SW 1271 (cell line): ENCODE data around the gene MMADHC.
"Not testable (repeated sequence)": the region's sequence is repeated elsewhere in the genome, so short reads cannot be mapped to it uniquely, and the experiment has no call there.

Experiments
- DNase-seq, 2 experiments: peaks; one replicate each; lab custom pipeline; 2025; lab: John Stamatoyannopoulos, UW

The MMADHC gene

GRCh38 chr2:149595056-149595963 lies 7.7 kb upstream of the MMADHC start:
- DNase-seq, result peak in 1 of 2 experiments; percentile 19

DNA sequence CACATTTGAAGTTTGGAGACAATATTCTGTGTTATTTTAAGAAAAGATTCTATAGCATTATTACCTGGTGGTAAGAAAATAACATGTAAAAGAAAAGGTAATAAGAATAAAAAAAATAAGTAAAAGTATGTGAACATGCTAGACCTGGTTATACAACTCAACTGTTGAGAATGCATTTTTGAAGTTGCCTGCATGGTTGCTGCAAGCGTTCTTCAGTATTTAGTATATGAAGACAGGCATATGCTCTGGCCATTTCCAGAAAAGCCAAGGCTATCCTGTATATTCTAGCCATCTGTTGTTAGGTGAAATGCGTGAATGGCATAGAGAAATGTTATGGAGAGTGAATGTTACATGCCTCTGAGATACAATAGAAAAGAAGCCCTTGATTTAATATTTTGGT lies 6.8 kb upstream of the MMADHC start:
- DNase-seq, result no peak

GRCh38 chr2:149587950-149588487 lies 444 bp upstream of the MMADHC start:
- no peak for DNase-seq

DNA sequence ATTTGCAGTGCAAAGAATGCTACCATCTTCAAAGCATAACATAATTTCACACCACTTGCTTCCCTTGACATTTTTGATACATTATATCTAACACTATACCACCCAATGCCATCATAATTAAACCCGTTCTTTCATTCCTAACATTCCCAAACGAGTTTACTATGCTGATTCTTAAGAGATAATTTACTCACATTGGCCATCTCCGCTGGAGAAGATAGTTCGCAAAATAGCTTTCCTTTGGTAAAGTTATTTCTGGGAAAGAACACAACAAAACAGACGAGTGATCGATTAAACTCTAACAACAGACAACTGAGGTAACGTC lies 716 bp downstream of the MMADHC start:
- no peak for DNase-seq

- no peak for DNase-seq
These were observed 1.5 kb downstream of the MMADHC start for GRCh38 chr2:149586063-149586462.

- no peak for DNase-seq
These were observed 2.2 kb downstream of the MMADHC start for GRCh38 chr2:149585166-149585885.

- DNase-seq, result no peak
These were observed 7.3 kb downstream of the MMADHC start for GRCh38 chr2:149579972-149580882.

DNA sequence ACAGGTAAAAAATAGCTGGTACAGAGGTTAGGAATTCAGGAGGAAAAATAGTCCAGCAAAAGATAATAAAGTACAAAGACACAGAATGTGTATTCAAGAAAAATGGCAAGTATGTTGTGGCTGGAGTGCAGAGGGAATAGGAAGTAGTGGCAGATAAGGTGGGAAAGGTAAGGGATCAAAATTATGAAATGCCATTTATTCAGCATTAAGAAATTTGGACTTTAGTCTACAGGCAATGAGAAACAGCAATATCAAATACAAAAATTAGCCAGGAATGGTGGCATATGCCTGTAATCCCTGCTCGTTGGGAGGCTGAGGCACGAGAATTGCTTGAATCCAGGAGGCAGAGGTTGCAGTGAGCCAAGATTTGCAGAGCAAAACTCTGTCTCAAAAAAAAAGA lies 10.3 kb downstream of the MMADHC start:
- no peak for DNase-seq

DNA sequence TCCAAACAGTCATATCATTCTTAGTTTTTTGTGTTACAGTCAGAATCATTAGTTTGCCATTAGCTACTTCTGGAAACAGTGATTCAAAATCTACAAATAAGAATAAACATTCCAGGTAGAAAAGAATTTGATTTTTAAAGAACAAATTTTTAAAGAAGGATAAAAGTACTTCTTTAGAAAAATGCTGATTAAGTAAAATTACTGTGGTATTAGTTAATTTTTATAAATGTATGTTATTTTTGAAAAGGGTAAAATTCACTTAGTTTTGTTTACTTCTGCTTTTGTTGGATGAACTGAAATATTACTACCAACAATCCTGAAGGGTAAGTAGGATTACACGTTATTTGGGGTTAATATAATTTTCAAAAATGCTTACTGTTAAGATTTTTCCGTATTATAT lies 11.8 kb downstream of the MMADHC start:
- DNase-seq, result no peak

DNA sequence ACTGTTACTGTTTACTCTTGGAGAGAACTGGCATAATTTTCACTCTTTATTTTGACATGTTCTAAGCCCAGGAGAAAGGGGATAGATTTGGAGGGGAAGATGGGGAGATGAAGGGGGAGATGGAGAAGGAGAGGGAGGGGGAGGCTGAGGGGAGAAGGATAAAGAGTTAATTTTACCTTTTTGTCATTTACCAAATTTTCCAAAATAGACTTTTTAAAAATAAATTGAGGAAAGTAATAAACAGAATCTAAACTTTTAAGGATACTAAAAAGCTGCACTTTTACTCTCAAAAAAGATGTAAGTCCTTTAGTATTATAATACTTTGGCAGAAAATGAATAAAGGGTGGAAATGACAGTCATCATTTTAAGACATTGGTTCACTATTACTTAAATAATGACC lies 12.3 kb downstream of the MMADHC start:
- no peak for DNase-seq

- peak in 1 of 2 experiments; percentile 20 for DNase-seq
These were observed 13.8 kb downstream of the MMADHC start for GRCh38 chr2:149573760-149574159.

GRCh38 chr2:149572102-149572953 lies 15.2 kb downstream of the MMADHC start:
- no peak for DNase-seq

DNA sequence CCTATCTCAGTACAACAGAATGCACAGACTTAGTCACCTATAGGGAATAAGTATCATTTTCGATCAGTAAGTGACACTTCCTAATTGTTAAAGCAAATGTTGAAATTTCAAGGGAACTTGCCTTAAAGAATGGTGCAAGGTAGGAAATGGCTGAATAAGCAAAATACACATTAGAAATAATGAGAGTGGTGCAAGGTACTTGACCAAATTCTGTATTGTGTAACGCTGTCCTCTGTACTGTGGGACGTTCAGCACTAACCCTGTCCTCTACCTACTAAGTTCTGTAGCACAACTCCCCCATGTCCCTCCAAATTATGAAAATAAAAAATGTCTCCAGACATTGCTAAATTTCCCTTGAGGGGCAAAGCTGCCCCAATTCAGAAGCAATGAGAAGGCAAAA lies 19.4 kb downstream of the MMADHC start:
- DNase-seq, result no peak

GRCh38 chr2:149566652-149567051 lies 20.9 kb downstream of the MMADHC start:
- DNase-seq, result no peak

- DNase-seq, result not testable (repeated sequence)
These were observed 21.9 kb downstream of the MMADHC start for GRCh38 chr2:149565625-149566024.

- DNase-seq, result no peak
These were observed 22.6 kb downstream of the MMADHC start for GRCh38 chr2:149564983-149565382.

- no peak for DNase-seq
These were observed 23.5 kb downstream of the MMADHC start for GRCh38 chr2:149564097-149564496.

DNA sequence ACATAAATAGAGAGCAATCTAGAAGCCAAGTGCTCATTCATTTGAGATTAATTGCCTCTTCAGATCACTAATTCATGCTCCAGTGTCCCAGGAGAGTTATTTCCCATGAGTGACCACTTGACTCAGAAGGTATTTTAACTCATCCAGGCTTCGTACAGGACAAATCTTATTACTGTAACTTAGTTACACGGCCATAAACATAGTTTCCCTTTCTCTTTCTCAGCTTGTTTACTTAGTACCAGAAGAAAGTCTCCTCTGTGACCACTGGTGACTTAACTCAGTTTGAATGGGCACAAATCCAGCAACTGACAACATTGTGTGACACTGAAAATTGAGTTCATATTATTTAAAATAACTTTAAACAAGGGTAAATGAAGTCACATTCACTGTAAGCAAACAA lies 25.3 kb downstream of the MMADHC start:
- no peak for DNase-seq

DNA sequence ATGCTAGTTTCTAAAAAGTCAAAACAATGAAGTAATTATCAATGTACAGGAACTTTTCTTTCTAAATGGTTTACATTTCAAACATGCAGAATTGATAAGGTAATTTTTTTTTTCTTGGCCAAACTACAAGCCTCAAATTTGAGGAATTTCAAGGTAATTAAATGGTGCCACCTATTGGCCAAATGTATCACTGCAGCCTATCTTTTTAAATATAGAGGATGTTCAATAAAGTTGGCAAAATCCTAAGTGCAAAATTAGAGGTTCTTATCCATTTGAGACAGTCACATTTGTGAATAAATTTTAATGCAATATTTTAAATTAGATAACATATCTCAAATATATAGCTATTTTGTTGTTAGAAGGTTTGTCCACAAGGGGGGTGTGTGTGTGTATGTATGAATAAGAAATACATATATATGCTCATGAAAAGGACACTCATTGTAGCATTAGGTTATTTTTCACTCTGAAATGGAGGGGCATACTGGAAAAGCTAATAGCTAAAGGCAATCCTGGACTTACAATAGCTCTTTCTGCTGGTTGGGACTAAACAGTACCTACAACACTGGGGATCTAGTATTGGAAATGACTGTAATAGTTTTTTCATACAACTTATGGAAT lies 26.2 kb downstream of the MMADHC start:
- DNase-seq, result peak in 1 of 2 experiments; percentile 26

DNA sequence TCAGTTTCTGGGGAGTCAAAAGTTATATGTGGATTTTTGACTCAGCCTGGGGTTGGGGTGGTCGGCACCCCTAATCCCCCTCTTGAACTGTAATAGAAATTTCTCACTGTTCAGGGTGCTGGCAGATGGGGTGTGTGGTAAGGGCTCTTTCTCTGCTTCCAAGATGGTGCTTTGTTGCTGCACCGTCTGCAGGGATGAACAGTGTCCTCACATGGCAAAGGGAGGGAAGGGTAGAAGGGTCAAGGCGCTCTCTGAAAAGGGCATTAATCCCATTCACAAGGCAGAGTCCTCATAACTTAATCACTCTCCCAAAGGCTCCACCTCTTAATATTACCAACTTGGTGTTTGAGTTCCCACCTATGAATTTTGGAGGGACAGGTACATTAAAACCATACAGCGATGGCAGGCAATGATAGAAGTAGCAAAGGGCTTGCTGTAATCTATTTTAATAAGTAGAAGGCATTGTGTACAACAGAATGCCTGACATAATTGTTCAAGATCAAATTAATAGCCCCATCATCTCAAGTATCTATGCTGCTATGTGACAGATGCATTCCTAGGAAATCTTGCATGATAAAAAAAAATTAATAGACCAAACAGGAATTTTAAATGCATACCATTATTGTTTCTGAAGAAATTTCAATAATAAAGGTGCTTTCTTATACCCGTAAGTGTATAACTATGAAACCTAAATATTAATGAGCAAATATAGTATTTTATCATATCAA lies 28.1 kb downstream of the MMADHC start:
- no peak for DNase-seq
